GM12874 (cell line): ENCODE results near the gene PIP5KL1.

Source experiments
- TF ChIP-seq, protein P1 (sequence below): IDR thresholded peaks from 2 replicates; pipeline ENCODE4 v1.5.1; 2011; ENCODE audit warnings: low read depth, mild to moderate bottlenecking, control low read depth, low read length, moderate library complexity; ENCODE audit not compliant: insufficient read depth

PIP5KL1 gene

DNA sequence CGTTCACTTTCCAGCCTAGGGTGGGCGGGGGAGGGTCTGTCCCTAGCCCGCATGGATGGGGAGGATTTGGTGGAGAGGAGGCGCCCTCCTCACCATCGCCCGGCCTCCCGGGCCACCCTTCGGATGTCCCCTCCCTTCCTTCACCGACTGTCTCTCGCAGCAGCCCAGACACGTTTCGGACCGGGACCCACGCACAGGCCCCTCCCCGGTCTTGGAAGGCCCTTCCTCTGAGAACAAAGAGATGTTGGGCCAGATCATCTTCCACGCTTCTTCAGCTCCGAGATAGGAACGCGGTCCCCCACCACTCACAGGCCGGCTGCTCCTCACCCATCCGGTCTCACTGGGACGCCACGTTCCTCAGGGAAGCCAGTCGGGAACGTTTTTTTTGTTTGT is 7.7 kb upstream of the PIP5KL1 start:
- TF ChIP-seq, protein P1, sequence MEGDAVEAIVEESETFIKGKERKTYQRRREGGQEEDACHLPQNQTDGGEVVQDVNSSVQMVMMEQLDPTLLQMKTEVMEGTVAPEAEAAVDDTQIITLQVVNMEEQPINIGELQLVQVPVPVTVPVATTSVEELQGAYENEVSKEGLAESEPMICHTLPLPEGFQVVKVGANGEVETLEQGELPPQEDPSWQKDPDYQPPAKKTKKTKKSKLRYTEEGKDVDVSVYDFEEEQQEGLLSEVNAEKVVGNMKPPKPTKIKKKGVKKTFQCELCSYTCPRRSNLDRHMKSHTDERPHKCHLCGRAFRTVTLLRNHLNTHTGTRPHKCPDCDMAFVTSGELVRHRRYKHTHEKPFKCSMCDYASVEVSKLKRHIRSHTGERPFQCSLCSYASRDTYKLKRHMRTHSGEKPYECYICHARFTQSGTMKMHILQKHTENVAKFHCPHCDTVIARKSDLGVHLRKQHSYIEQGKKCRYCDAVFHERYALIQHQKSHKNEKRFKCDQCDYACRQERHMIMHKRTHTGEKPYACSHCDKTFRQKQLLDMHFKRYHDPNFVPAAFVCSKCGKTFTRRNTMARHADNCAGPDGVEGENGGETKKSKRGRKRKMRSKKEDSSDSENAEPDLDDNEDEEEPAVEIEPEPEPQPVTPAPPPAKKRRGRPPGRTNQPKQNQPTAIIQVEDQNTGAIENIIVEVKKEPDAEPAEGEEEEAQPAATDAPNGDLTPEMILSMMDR, result no peak

DNA sequence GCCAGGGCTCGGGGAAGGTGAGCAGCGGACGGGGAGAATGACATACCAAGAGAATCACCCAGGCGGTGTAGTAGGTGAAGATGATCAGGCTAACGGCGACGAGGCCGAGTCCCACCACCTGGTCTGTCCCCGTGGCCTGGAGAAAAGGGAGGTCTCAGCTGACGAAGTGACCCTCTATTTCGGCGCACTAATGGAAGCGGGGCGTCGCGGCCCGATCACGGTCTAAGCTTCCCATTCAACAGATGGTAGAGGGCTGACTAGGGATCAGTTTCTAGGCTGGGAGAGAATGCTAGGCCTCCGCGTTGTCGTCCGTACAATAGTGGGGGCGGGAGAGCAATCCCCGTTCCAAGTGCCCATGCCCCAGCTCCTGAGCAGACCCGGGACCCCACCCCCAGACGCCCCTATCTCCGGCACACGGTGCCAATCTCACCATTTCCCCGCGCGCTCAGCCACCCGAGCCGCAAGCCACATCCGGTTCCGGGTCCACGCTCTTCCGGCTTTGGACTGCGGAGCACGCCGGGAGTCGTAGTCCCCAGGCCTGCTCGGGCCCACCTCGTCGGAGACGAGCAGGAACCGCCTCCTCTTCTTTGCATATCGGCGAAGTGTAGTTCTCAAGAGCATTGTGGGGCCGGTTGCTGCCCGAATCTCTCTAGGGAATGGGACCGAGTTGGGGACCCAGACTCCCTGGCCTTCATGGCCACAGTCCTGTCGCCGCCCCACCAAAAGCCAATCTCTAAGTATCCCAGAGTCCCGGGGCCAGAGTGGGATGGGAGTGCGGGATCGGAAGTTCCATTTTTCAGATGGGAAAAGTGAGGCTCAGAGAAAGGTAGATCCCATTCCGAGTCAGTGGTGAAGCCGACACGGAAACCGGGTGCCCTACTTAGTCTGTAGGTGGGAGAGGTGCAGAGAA is 7.1 kb upstream of the PIP5KL1 start, which contains the start of gene DPM2:
Gene DPM2, minus strand, starts transcription at position 467 of the 910 bp plus-strand sequence. Its CDS starts 34 bp downstream, at position 433.
- TF ChIP-seq, protein P1, result no peak

DNA sequence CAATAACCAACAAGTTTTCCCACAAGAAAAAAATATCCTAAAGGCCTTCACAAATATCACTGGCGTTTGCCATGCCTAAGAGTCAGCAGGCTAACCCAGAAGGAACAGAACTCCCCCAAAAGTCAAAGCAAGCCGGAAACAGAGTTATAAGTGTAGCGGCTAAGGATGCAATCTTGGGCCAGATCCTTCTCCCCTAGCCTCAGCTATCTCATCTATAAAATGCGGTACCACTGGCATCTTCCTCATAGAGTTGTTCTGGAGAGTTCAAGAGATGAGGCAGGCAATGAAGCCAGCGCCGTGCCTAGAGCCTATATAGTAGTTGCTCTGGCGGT is 6.4 kb upstream of the PIP5KL1 start:
- TF ChIP-seq, protein P1, result no peak

DNA sequence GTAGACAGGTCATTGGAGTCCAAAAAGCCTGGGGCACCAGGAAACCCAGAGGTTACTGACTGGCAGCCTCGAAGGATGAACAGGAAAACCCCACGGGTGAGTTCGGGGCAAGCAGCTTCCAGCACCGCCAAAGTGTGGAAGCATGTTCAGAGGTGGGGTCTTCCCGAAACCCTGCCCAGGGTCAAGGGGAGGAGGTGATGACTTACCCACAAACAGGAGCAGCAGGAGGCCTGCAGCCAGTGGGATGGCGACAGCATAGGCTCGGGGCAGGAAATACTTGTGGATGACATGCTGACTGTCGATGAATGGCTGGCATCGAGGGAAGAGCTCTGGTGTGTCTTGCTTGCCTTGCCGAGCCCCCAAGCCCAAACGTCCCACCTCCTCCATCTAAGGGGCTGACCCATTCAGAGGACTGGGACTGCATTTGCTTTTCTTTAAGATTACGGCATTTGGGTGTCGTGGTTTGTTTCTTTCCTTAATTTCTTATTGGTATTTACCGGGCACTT is 5.8 kb upstream of the PIP5KL1 start:
- TF ChIP-seq, protein P1, result no peak

DNA sequence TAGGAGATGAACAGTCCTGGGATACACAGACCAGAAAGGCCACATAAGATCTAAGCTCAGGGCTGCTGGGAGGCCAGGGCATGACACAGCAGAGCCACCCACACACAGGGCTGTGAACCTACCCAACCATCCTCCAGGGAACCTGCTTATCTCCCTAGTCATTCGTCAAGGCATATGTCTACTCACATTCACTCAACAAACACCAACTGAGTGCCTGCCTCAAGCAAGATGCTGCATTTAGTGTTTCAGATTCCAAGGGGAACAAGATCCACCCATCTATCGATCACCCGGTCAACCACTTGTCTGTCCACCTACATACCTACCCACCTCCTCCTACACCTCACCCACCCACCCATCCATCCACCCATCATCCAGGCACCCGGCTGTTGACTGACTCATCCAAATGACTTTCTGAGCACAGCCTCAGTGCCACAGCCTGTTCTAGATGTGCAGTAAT is 5.2 kb upstream of the PIP5KL1 start:
- TF ChIP-seq, protein P1, result no peak

DNA sequence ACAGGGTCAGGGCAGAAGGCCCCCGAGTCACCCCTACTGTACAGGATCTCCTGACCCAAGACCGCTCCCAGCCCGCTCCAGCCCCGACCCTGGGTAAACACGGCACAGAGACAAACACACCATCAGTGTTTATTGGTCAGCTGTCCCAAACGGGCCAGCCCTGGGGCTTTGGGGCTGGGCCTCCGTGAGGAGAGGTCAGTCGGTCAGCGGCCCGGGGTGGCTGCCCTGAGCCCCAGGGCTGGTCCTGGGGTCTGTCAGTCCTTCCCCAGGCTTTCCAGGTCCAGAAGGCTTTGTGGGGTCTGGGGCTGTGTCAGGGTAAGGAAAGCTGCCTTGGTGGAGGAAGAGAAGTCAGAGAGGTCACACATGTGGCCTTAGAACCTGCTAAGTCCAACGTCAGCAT is 4.4 kb upstream of the PIP5KL1 start:
- TF ChIP-seq, protein P1, result no peak

DNA sequence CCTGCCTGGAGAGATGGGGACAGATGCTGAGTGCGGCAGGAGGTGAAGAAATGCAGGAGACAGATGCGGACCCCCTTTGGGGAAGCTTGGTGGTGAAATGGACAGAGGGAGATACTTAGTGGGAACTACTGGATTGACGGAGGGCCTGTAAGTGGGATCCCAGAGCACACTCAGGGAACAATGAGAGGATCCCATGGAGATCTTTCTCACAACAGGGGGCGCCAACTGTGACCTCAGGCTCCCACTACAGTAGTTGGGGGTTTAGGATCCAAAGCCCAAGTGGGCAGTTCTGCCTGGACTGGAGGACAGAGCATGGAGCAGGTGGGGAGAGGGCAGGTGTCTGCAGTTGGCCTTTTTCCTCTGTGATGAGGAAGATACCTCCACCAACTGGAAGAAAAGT is 3.7 kb upstream of the PIP5KL1 start:
- TF ChIP-seq, protein P1, result no peak
